ENCODE results near the gene SLC2A13. TPM values are rescaled to one million over a fixed set of nuclear protein-coding genes. Genes with fewer than 3 reads are reported as not detected.

SLC2A13 gene
- total RNA-seq, 2 experiments from 2014 or later = 8.2 to 9.4 TPM

GRCh38 chr12:39712334-39712733, 393.5 kb downstream of the SLC2A13 start:
- CTCF ChIA-PET = no interaction called here

More at GRCh38 chr12:39712334-39712733, 393.5 kb downstream of the SLC2A13 start:
- POLR2A ChIA-PET = no interaction called here

Other genes starting within 250 kb of the SLC2A13 start
- under 1 TPM; 0.13 to 0.25 TPM for gene LRRK2, start 118.9 kb upstream of the SLC2A13 start, total RNA-seq